HEK293T (cell line): ENCODE results near the gene ATP4A.

Experiments
- CTCF ChIA-PET: fragments of 350-600 bp; formaldehyde crosslinking; extraction: SDS; loops from one replicate; lab custom pipeline; 2021; ENCODE audit warnings: antibody characterized with exemption, inconsistent platforms; lab: Yijun Ruan, JAX
- POLR2A ChIA-PET: fragments of 350-600 bp; formaldehyde crosslinking; extraction: SDS; loops from one replicate; lab custom pipeline; 2020; ENCODE audit warnings: antibody characterized with exemption, inconsistent platforms; lab: Yijun Ruan, JAX
- DNase-seq: peaks from one replicate; pipeline ENCODE4 v3.0.0; 2012; ENCODE audit warnings: mixed read lengths; ENCODE audit errors: extremely low spot score
- ARNT ChIP-seq: fragments of 450-650 bp; IDR thresholded peaks from 2 replicates; pipeline ENCODE4 v1.6.1; 2017; ENCODE audit warnings: mild to moderate bottlenecking
- BHLHE40 ChIP-seq: fragments of 450-650 bp; IDR thresholded peaks from 2 replicates; pipeline ENCODE4 v1.6.1; 2016; ENCODE audit warnings: mild to moderate bottlenecking, moderate library complexity, borderline replicate concordance
- CTBP1 ChIP-seq: fragments of 450-650 bp; IDR thresholded peaks from 2 replicates; pipeline ENCODE4 v1.6.1; 2016; ENCODE audit warnings: borderline replicate concordance
- ELF4 ChIP-seq: fragments of 450-650 bp; IDR thresholded peaks from 2 replicates; pipeline ENCODE4 v1.6.1; 2017; ENCODE audit warnings: antibody characterized with exemption
- FOXA1 ChIP-seq: fragments of 450-650 bp; IDR thresholded peaks from 2 replicates; pipeline ENCODE4 v1.6.1; 2016; ENCODE audit warnings: mild to moderate bottlenecking
- FOXK2 ChIP-seq: fragments of 450-650 bp; IDR thresholded peaks from 2 replicates; pipeline ENCODE4 v1.6.1; 2016; ENCODE audit warnings: mild to moderate bottlenecking
- FOXM1 ChIP-seq: fragments of 450-650 bp; IDR thresholded peaks from 2 replicates; pipeline ENCODE4 v1.6.1; 2017; ENCODE audit warnings: mild to moderate bottlenecking, borderline replicate concordance
- HDGF ChIP-seq: fragments of 450-650 bp; IDR thresholded peaks from 2 replicates; pipeline ENCODE4 v1.6.1; 2017; ENCODE audit warnings: antibody characterized with exemption, borderline replicate concordance
- L3MBTL2 ChIP-seq: fragments of 450-650 bp; conservative IDR thresholded peaks from 2 replicates; pipeline ENCODE4 v1.6.1; 2016; ENCODE audit warnings: mild to moderate bottlenecking
- LEF1 ChIP-seq: fragments of 450-650 bp; IDR thresholded peaks from 2 replicates; pipeline ENCODE4 v1.6.1; 2017; ENCODE audit warnings: mild to moderate bottlenecking, borderline replicate concordance
- NFRKB ChIP-seq: fragments of 450-650 bp; IDR thresholded peaks from 2 replicates; pipeline ENCODE4 v1.6.1; 2016; ENCODE audit warnings: mild to moderate bottlenecking, moderate library complexity
- PKNOX1 ChIP-seq: fragments of 450-650 bp; IDR thresholded peaks from 2 replicates; pipeline ENCODE4 v1.6.1; 2016
- SP1 ChIP-seq: fragments of 450-650 bp; IDR thresholded peaks from 2 replicates; pipeline ENCODE4 v1.6.1; 2017
- SUZ12 ChIP-seq: fragments of 450-650 bp; IDR thresholded peaks from 2 replicates; pipeline ENCODE4 v1.6.1; 2016; ENCODE audit warnings: mild to moderate bottlenecking
- TARDBP ChIP-seq: fragments of 450-650 bp; IDR thresholded peaks from 2 replicates; pipeline ENCODE4 v1.6.1; 2016
- ZNF384 ChIP-seq: fragments of 450-650 bp; IDR thresholded peaks from 2 replicates; pipeline ENCODE4 v1.6.1; 2016

ATP4A gene

GRCh38 chr19:35524181-35524837 is 39.1 kb downstream of the ATP4A start:
- CTCF ChIA-PET, result no interaction called here
- no peak for DNase-seq
- TF ChIP-seq CTBP1 (no peak), PKNOX1 (no peak), BHLHE40 (no peak), ARNT (no peak), ELF4 (no peak), SP1 (no peak), L3MBTL2 (no peak), NFRKB (no peak), FOXK2 (no peak), TARDBP (no peak), SUZ12 (no peak), HDGF (no peak), LEF1 (no peak), ZNF384 (no peak), FOXM1 (no peak)
- POLR2A ChIA-PET, result interaction anchor here (1.1 kb wide), 1 partner anchor 14 kb away, joined by 4 read pairs; no protein-coding TSS in a partner anchor

GRCh38 chr19:35522745-35523327 is 40.6 kb downstream of the ATP4A start:
- POLR2A ChIA-PET, result no interaction called here
- CTCF ChIA-PET, result no interaction called here
- DNase-seq, result no peak
- TF ChIP-seq TARDBP (no peak), LEF1 (no peak), ARNT (no peak), SUZ12 (no peak), ELF4 (no peak), FOXM1 (no peak), CTBP1 (no peak)

GRCh38 chr19:35521124-35521743 is 42.2 kb downstream of the ATP4A start:
- CTCF ChIA-PET, result interaction anchor here (0.6 kb wide), 1 partner anchor 11 kb away, joined by 3 read pairs; no protein-coding TSS in a partner anchor
- no peak for TF ChIP-seq TARDBP
- DNase-seq, result no peak
- POLR2A ChIA-PET, result interaction anchor here (1.6 kb wide), 1 partner anchor 11 kb away, joined by 10 read pairs; no protein-coding TSS in a partner anchor

- ChIA-PET POLR2A (no interaction called here), CTCF (interaction anchor here (1.5 kb wide), 1 partner anchor 9 kb away, joined by 7 read pairs; no protein-coding TSS in a partner anchor)
- DNase-seq, result no peak
- TF ChIP-seq LEF1, result no peak
- no peak for TF ChIP-seq SP1
- no peak for TF ChIP-seq L3MBTL2
- no peak for TF ChIP-seq FOXA1
- no peak for TF ChIP-seq TARDBP
- TF ChIP-seq HDGF, result no peak
- TF ChIP-seq BHLHE40, result no peak
- TF ChIP-seq FOXK2, result no peak
- no peak for TF ChIP-seq PKNOX1
- TF ChIP-seq NFRKB, result no peak
- TF ChIP-seq ARNT, result no peak
- TF ChIP-seq CTBP1, result no peak
- no peak for TF ChIP-seq ZNF384
- no peak for TF ChIP-seq SUZ12
- TF ChIP-seq FOXM1, result no peak
- TF ChIP-seq ELF4, result no peak
These were observed 44.2 kb downstream of the ATP4A start for GRCh38 chr19:35519291-35519690.

- TF ChIP-seq SUZ12, result no peak
- TF ChIP-seq PKNOX1, result no peak
- no peak for TF ChIP-seq SP1
- TF ChIP-seq CTBP1, result no peak
- TF ChIP-seq NFRKB, result no peak
- no peak for TF ChIP-seq ELF4
- TF ChIP-seq LEF1, result no peak
- TF ChIP-seq FOXM1, result no peak
- TF ChIP-seq TARDBP, result no peak
- no peak for TF ChIP-seq BHLHE40
- TF ChIP-seq FOXA1, result no peak
- TF ChIP-seq ZNF384, result no peak
- TF ChIP-seq FOXK2, result no peak
- no peak for TF ChIP-seq HDGF
- TF ChIP-seq L3MBTL2, result no peak
- no peak for TF ChIP-seq ARNT
- ChIA-PET CTCF (no interaction called here), POLR2A (interaction anchor here (0.9 kb wide), 2 partner anchors 8 to 24 kb away, joined by 3 to 4 read pairs; no protein-coding TSS in a partner anchor)
- DNase-seq, result no peak
These were observed 45.1 kb downstream of the ATP4A start for GRCh38 chr19:35518313-35518712.
